ENCODE measurements around the gene GUCY1B1. TPM values are rescaled to one million over a fixed set of nuclear protein-coding genes. Genes with fewer than 3 reads are reported as not detected.
A peak's percentile ranks its signal among the peaks of the same experiment; 100 is the strongest.

Gene GUCY1B1
- total RNA-seq, 1 donor from 2014 or later: 1.5 TPM

GRCh38 chr4:155802190-155802959 is 43.6 kb downstream of the GUCY1B1 start:
- no peak overlapping the region for H2AFZ ChIP-seq (ENCODE audit: low read depth, low read length)
- H3K9me3 ChIP-seq (ENCODE audit: insufficient read depth, low read depth, low read length): no peaks in the 10 kb centered on the region
- H4K20me1 ChIP-seq (ENCODE audit: insufficient read depth, low read length): no peaks in the 10 kb centered on the region
- Mint-ChIP-seq H3K27ac (ENCODE audit: unreplicated experiment) (no peak overlapping the region), H3K9me3 (ENCODE audit: unreplicated experiment) (no peaks in the 10 kb centered on the region), H3K27me3 (ENCODE audit: low read depth, unreplicated experiment) (no peaks in the 10 kb centered on the region), H3K4me3 (ENCODE audit: unreplicated experiment) (no peak overlapping the region), H3K4me1 (ENCODE audit: low read depth, unreplicated experiment) (peaks cover 11% of the 10 kb centered on the region), H3K36me3 (ENCODE audit: low read depth, unreplicated experiment) (no peaks in the 10 kb centered on the region)
- no peaks in the 10 kb centered on the region for H3K36me3 ChIP-seq (ENCODE audit: insufficient read depth, low read length)
- H3K4me2 ChIP-seq (ENCODE audit: low read length): no peak overlapping the region
- no peaks in the 10 kb centered on the region for H3K79me2 ChIP-seq (ENCODE audit: insufficient read depth, low read length)
- DNase-seq (ENCODE audit: low read depth): peak; percentile 47
- H3K9ac ChIP-seq (ENCODE audit: low read length): no peak overlapping the region
- no peak overlapping the region for H3K4me3 ChIP-seq (ENCODE audit: insufficient read depth, low read depth, low read length)
- peaks cover 13% of the 10 kb centered on the region for H3K4me1 ChIP-seq (ENCODE audit: insufficient read depth, low read length)
- TF ChIP-seq CTCF (IDR thresholded peaks at IDR 0.05; ENCODE audit: insufficient read depth, low read depth, low read length) (no peak), EZH2 (IDR thresholded peaks at IDR 0.05; ENCODE audit: insufficient read depth, low read length) (no peak)
- H3K27me3 ChIP-seq (ENCODE audit: insufficient read depth, low read length): no peaks in the 10 kb centered on the region
- FAIRE-seq: peak; percentile 37
- no peak overlapping the region for H3K27ac ChIP-seq (ENCODE audit: low read depth, low read length)

- peaks cover 14% of the 10 kb centered on the region for H3K4me1 Mint-ChIP-seq (ENCODE audit: low read depth, unreplicated experiment)
- Histone ChIP-seq H3K4me2 (ENCODE audit: low read length) (peak overlapping the region; percentile 61), H2AFZ (ENCODE audit: low read depth, low read length) (peak overlapping the region; percentile 49), H3K4me3 (ENCODE audit: insufficient read depth, low read depth, low read length) (no peak overlapping the region), H3K27me3 (ENCODE audit: insufficient read depth, low read length) (no peaks in the 10 kb centered on the region), H3K36me3 (ENCODE audit: insufficient read depth, low read length) (no peaks in the 10 kb centered on the region), H4K20me1 (ENCODE audit: insufficient read depth, low read length) (no peaks in the 10 kb centered on the region), H3K4me1 (ENCODE audit: insufficient read depth, low read length) (peaks cover 13% of the 10 kb centered on the region), H3K79me2 (ENCODE audit: insufficient read depth, low read length) (no peaks in the 10 kb centered on the region), H3K27ac (ENCODE audit: low read depth, low read length) (peak overlapping the region; percentile 73), H3K9me3 (ENCODE audit: insufficient read depth, low read depth, low read length) (no peaks in the 10 kb centered on the region), H3K9ac (ENCODE audit: low read length) (no peak overlapping the region)
- H3K27me3 Mint-ChIP-seq (ENCODE audit: low read depth, unreplicated experiment): no peaks in the 10 kb centered on the region
- TF ChIP-seq EZH2 (IDR thresholded peaks at IDR 0.05; ENCODE audit: insufficient read depth, low read length) (no peak), CTCF (IDR thresholded peaks at IDR 0.05; ENCODE audit: insufficient read depth, low read depth, low read length) (no peak)
- H3K4me3 Mint-ChIP-seq (ENCODE audit: unreplicated experiment): no peak overlapping the region
- H3K27ac Mint-ChIP-seq (ENCODE audit: unreplicated experiment): peak overlapping the region; percentile 3
- DNase-seq (ENCODE audit: low read depth) (peak; percentile 78), FAIRE-seq (peak; percentile 64)
- no peaks in the 10 kb centered on the region for H3K9me3 Mint-ChIP-seq (ENCODE audit: unreplicated experiment)
- H3K36me3 Mint-ChIP-seq (ENCODE audit: low read depth, unreplicated experiment): no peaks in the 10 kb centered on the region
Observed at GRCh38 chr4:155805016-155805415, 46.2 kb downstream of the GUCY1B1 start.

GRCh38 chr4:155807021-155807420 is 48.2 kb downstream of the GUCY1B1 start:
- no peak overlapping the region for H3K4me3 ChIP-seq (ENCODE audit: insufficient read depth, low read depth, low read length)
- TF ChIP-seq EZH2 (IDR thresholded peaks at IDR 0.05; ENCODE audit: insufficient read depth, low read length): no peak
- TF ChIP-seq CTCF (IDR thresholded peaks at IDR 0.05; ENCODE audit: insufficient read depth, low read depth, low read length): no peak
- Mint-ChIP-seq H3K27ac (ENCODE audit: unreplicated experiment) (no peak overlapping the region), H3K9me3 (ENCODE audit: unreplicated experiment) (no peaks in the 10 kb centered on the region), H3K4me1 (ENCODE audit: low read depth, unreplicated experiment) (peaks cover 14% of the 10 kb centered on the region), H3K27me3 (ENCODE audit: low read depth, unreplicated experiment) (no peaks in the 10 kb centered on the region), H3K36me3 (ENCODE audit: low read depth, unreplicated experiment) (no peaks in the 10 kb centered on the region), H3K4me3 (ENCODE audit: unreplicated experiment) (no peak overlapping the region)
- no peaks in the 10 kb centered on the region for H4K20me1 ChIP-seq (ENCODE audit: insufficient read depth, low read length)
- H3K4me2 ChIP-seq (ENCODE audit: low read length): peak overlapping the region; percentile 28
- FAIRE-seq: no peak
- peak; percentile 94 for DNase-seq (ENCODE audit: low read depth)
- H3K4me1 ChIP-seq (ENCODE audit: insufficient read depth, low read length): peaks cover 13% of the 10 kb centered on the region
- no peaks in the 10 kb centered on the region for H3K27me3 ChIP-seq (ENCODE audit: insufficient read depth, low read length)
- no peaks in the 10 kb centered on the region for H3K36me3 ChIP-seq (ENCODE audit: insufficient read depth, low read length)
- H3K9me3 ChIP-seq (ENCODE audit: insufficient read depth, low read depth, low read length): no peaks in the 10 kb centered on the region
- peak overlapping the region; percentile 13 for H3K9ac ChIP-seq (ENCODE audit: low read length)
- no peak overlapping the region for H2AFZ ChIP-seq (ENCODE audit: low read depth, low read length)
- peak overlapping the region; percentile 39 for H3K27ac ChIP-seq (ENCODE audit: low read depth, low read length)
- no peaks in the 10 kb centered on the region for H3K79me2 ChIP-seq (ENCODE audit: insufficient read depth, low read length)

Measured in astrocyte (in vitro differentiated cells and primary cell).